ENCODE data around the gene NSF.

The NSF gene

GRCh38 chr17:46796524-46796923, 206.1 kb downstream of the NSF start:
- in situ Hi-C loops (cut with MboI; ENCODE audit: low sequenced_read_pairs): no loop called here

- in situ Hi-C loops (cut with MboI; ENCODE audit: low sequenced_read_pairs): no loop called here
Measured at GRCh38 chr17:46796956-46797530, 206.6 kb downstream of the NSF start.

- in situ Hi-C loops (cut with MboI; ENCODE audit: low sequenced_read_pairs): no loop called here
Measured at GRCh38 chr17:46800573-46800972, 210.1 kb downstream of the NSF start.

- in situ Hi-C loops (cut with MboI; ENCODE audit: low sequenced_read_pairs): no loop called here
Measured at GRCh38 chr17:46802800-46803199, 212.3 kb downstream of the NSF start.

GRCh38 chr17:46803544-46803943, 213.1 kb downstream of the NSF start:
- in situ Hi-C loops (cut with MboI; ENCODE audit: low sequenced_read_pairs): no loop called here

GRCh38 chr17:46805771-46806170, 215.3 kb downstream of the NSF start:
- in situ Hi-C loops (cut with MboI; ENCODE audit: low sequenced_read_pairs): no loop called here
